K562 treated with DMSO at 1 percent for 12 hours (cell line): Measurements from ENCODE around the gene C20orf204. TPM values are rescaled to one million over a fixed set of nuclear protein-coding genes. Genes with fewer than 3 reads are reported as not detected.

Source experiments
- total RNA-seq: library from RNA; unstranded; fragments of 300-600 nt; gene quantifications from 2 replicates; pipeline ENCODE4 v1.2.3, GENCODE V29; 2022; ENCODE audit not compliant: insufficient read depth

The C20orf204 gene
- 1.1 and 1.8 TPM in 2 replicates for total RNA-seq

GRCh38 chr20:64035933-64036345 is at the start of gene C20orf204:
C20orf204 (plus strand) TSS chr20:64036182; CDS start chr20:64036324, 142 bp downstream.

GRCh38 chr20:64049060-64049877 is 13.3 kb downstream of the C20orf204 start, which contains the start of gene SOX18:
SOX18 (minus strand) TSS chr20:64049639; CDS start chr20:64049516, 123 bp downstream.

GRCh38 chr20:64062596-64063388 is 26.8 kb downstream of the C20orf204 start, which contains the start of gene TCEA2:
TCEA2 (plus strand) TSS chr20:64063198; CDS start chr20:64063313, 115 bp downstream.

GRCh38 chr20:64079273-64080012 is 43.5 kb downstream of the C20orf204 start, which contains the start of gene RGS19:
RGS19 (minus strand) TSS chr20:64079518; CDS start chr20:64076886, 2,632 bp downstream.

GRCh38 chr20:64080013-64080812 is 44.2 kb downstream of the C20orf204 start, which contains the start of gene OPRL1:
OPRL1 (plus strand) TSS chr20:64080082; CDS start chr20:64092721, 12,639 bp downstream.

GRCh38 chr20:64083804-64084684 is 48.1 kb downstream of the C20orf204 start, which contains the start of gene LKAAEAR1:
LKAAEAR1 (minus strand) TSS chr20:64084398; CDS start chr20:64084219, 179 bp downstream.

Other genes with a start within 250 kb of the C20orf204 start
- 1.8 and 3.3 TPM in 2 replicates for gene ZBTB46, start 204.9 kb upstream of the C20orf204 start, total RNA-seq
- 6.2 and 7.0 TPM in 2 replicates for gene ABHD16B, start 174.7 kb upstream of the C20orf204 start, total RNA-seq
- gene TPD52L2, start 170.9 kb upstream of the C20orf204 start, total RNA-seq: 62.8 and 93.1 TPM in 2 replicates
- 26.3 and 48.9 TPM in 2 replicates for gene DNAJC5, start 141.1 kb upstream of the C20orf204 start, total RNA-seq
- gene UCKL1, start 79.8 kb upstream of the C20orf204 start, total RNA-seq: 35.1 and 41.2 TPM in 2 replicates
- gene ZNF512B, start 66.3 kb upstream of the C20orf204 start, total RNA-seq: 5.5 and 11.2 TPM in 2 replicates
- 3.7 and 4.3 TPM in 2 replicates for gene SAMD10, start 56.5 kb upstream of the C20orf204 start, total RNA-seq
- gene PRPF6, start 55.0 kb upstream of the C20orf204 start, total RNA-seq: 83.2 and 90.5 TPM in 2 replicates
- 12.2 and 16.2 TPM in 2 replicates for gene SOX18, start 13.5 kb downstream of the C20orf204 start, total RNA-seq
- gene TCEA2, start 27.0 kb downstream of the C20orf204 start, total RNA-seq: 26.3 and 31.7 TPM in 2 replicates
- 21.7 and 24.9 TPM in 2 replicates for gene RGS19, start 43.3 kb downstream of the C20orf204 start, total RNA-seq
- gene OPRL1, start 43.9 kb downstream of the C20orf204 start, total RNA-seq: 0.77 and 1.7 TPM in 2 replicates
- not detected in 2 replicates for gene LKAAEAR1, start 48.2 kb downstream of the C20orf204 start, total RNA-seq
- gene NPBWR2, start 71.4 kb downstream of the C20orf204 start, total RNA-seq: not detected in 2 replicates
- gene MYT1, start 128.3 kb downstream of the C20orf204 start, total RNA-seq: 0.10 TPM in 1 of 2 replicates, not detected in the other
- 9.2 and 32.1 TPM in 2 replicates for gene PCMTD2, start 219.6 kb downstream of the C20orf204 start, total RNA-seq